Stimulated activated CD4-positive, alpha-beta T cell treated with anti-CD3 and anti-CD28 coated beads, Interleukin-12 subunit alpha, Interleukin-12 subunit beta, amount 100 ng/mL, for 48 hours (primary cell): ENCODE results near the gene MYCT1.
"Not testable (repeated sequence)": the region's sequence is repeated elsewhere in the genome, so short reads cannot be mapped to it uniquely, and the experiment has no call there.

Experiments
- DNase-seq, 3 donors: peaks; one replicate each; pipeline ENCODE4 v3.0.0-alpha.2; 2020; ENCODE audit warnings: low read depth in 2 of 3, low spot score in 1 of 3

Gene MYCT1, protein sequence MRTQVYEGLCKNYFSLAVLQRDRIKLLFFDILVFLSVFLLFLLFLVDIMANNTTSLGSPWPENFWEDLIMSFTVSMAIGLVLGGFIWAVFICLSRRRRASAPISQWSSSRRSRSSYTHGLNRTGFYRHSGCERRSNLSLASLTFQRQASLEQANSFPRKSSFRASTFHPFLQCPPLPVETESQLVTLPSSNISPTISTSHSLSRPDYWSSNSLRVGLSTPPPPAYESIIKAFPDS

DNA sequence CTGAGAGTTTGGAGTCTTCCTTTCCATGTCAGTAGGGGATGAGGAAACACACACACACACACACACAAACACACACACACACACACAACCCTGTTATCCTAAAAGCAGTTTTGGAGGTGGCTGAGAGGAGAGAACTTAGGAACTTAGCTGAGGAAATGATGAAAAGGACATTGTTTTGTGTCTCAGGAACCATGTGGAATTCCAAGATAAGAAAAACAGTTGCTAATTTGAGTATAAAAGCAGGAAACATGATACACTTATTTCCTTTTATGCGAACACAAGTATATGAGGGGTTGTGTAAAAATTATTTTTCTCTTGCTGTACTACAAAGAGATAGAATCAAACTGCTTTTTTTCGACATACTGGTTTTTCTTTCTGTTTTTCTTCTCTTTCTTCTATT lies at the start of gene MYCT1:
MYCT1 (plus strand) TSS at position 264 of the 400 bp plus-strand sequence; CDS start at position 270, 6 bp downstream.
- DNase-seq = no peak

DNA sequence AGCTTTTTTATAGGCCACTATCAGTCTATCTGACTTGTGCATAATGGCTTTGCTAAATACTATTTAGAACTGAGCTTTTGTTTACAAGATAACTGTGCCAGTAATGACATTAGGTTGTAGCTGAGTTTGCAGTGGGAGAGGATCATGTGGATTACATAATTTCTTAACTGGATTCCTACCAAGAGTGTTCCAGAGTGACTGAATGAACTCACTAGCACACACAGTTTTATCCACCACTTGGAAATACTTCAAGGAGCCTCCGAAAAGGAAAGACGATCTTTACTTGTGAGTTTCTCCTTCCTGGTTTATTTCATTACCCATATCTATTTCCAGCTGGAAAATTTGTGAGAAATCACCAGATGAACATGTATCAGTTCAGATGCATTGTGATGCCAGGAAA lies 49.6 kb upstream of the MYCT1 start:
- no peak for DNase-seq

DNA sequence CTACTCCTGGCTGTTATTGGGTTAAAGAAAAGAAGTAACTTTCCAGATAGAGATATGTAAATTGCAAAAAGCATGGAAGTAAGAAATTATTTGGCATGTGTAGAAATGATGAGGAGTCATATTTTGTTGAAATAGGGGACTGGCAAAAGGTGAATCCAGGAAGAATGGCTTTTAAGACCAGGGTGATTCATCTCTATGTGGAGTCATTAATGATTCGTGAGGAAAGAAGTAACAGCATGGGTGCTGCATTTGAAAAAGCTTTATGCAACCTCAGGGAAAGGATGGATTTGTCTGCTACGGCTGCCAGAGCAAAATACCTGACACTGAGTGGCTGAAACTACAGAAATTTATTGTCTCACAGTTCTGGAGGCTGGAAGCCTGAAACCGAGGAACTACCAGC lies 45.7 kb upstream of the MYCT1 start:
- DNase-seq = no peak

DNA sequence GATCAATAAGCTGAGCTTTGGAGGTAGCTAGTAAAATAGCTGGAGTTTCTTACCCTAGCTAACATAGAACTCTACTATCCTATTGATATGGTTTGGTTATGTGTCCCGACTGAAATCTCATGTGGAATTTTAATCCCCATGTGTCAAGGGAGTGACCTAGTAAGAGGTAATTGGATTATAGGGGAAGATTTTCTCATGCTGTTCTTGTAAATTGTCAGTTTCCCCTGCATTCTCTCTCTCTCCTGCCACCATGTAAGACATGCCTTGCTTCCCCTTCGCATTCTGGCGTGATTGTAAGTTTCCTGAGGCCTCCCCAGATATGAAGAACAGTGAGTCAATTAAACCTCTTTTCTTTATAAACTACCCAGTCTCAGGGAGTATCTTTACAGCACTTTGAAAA lies 35.9 kb upstream of the MYCT1 start:
- no peak for DNase-seq

DNA sequence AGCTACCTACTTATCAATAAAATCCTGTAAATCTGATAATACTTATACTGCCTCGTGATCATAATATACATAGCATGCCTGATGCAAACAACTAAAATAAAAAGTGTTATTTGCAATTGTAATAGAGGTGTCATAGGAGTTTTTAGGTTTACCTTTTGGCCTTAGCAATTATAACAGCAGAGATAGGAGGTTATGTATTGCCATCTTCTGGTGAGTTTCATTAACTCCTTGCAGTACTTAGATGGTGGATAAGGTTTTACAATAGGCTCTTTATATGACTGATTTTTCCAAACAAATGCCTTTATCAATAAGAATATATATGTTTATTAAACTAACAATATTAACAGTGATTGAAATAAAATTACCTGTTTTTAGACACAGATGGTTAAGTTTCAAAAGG lies 27.8 kb upstream of the MYCT1 start:
- no peak for DNase-seq

DNA sequence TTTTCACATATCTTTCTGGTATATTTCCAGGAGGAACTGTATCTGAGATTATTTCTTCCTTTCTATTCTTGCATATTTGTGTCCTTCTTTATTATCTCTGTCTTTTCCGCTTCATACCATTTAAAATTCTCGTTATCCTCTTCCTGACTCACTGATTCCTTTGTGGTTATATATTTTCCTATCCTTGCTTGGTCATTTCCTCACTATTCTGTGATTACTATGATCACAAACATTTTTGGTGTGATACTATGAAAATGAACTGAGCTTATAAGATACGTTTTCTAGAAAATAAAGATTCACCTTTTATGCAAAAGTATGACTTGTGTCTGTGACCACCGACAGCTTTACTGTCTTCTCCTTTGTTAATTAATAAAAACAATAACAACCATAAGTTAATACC lies 26.5 kb upstream of the MYCT1 start:
- DNase-seq = no peak

DNA sequence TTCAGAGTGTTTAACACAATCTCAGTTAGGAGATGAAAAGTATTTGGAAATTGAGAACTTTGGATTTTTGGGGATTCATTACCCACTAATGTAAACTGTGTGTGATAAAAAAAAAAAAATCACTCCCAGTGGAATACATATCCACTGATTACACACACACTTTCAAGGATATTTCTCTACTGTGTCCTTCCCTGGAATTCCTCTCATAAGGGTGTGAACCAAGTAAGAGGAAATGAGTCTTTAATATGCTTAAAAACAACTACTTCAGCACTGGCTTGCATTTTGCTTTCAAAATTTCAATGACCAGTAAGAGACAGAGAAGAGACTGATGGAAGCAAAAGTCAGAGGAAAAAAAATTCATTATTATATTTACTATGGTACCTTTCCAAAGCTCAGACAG lies 24.5 kb upstream of the MYCT1 start:
- DNase-seq = no peak

DNA sequence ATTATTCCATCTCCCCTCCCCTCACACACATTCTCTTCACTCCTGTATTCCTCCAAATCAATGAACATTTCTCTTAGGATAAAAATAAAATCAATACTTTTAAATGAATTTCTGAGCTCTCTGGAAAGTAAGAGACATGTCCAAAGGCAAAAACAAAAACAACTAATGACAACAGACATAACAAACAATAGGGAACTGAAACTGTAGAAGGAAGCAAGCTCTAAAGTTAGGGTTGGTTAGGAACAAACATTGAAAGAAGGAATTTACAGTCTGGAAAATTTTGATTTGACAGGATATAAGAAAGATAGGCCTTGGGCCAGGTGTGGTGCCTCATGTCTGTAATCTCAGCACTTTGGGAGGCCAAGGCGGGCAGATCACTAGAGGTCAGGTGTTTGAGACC lies 17.5 kb upstream of the MYCT1 start:
- no peak for DNase-seq

DNA sequence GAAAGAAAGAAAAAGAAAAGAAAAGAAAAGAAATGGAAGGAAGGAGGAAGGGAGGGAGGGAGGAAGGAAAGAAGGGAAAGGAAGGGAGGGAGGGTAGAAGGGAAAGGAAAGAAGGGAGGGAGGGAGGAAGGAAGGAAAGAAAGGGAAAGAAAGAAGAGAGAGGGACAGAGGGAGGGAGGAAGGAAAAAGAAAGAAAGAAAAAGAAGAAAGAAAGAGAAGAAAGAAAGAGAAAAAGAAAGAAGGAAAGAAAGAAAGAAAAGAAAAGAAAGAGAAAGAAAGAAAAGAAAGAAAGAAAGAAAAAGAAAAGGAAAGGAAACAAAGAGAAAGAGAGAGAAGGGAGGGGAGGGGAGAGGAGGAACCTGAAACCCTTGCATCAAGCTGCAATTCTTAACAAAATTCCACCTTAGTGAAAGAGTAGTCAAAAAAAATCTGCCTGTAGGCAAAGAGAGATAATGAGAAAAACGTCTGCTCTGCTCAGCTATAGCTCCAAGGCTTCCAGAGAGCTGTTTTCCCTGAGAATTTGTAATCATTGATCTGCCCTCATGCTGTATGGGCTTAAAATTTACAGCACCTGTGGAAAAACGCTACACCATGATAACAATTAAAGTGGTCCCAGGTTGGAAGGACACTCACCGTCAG lies 16.7 kb upstream of the MYCT1 start:
- no peak for DNase-seq

DNA sequence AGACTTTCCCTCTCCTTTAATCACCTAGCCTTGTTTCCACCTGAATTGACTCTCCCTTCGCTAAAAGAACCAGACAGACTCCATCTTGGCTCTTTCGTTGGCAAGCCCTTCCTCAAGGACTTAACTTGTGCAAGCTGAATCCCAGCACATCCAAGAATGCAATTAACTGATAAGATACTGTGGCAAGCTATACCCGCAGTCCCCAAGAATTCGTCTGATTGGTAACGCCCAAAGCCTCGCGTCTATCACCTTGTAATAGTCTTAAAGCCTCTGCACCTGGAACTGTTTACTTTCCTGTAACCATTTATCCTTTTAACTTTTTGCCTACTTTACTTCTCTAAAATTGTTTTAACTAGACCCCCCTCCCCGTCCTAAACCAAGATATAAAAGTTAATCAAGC lies 15.6 kb upstream of the MYCT1 start:
- no peak for DNase-seq

DNA sequence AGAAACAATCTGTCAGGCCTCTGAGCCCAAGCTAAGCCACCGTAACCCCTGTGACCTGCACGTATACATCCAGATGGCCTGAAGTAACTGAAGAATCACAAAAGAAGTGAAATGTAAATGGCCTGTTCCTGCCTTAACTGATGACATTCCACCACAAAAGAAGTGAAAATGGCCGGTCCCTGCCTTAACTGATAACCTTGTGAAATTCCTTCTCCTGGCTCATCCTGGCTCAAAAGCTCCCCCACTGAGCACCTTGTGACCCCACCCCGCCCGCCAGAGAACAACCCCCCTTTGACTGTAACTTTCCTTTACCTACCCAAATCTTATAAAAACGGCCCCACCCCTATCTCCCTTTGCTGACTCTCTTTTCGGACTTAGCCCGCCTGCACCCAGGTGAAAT lies 14.8 kb upstream of the MYCT1 start:
- not testable (repeated sequence) for DNase-seq

DNA sequence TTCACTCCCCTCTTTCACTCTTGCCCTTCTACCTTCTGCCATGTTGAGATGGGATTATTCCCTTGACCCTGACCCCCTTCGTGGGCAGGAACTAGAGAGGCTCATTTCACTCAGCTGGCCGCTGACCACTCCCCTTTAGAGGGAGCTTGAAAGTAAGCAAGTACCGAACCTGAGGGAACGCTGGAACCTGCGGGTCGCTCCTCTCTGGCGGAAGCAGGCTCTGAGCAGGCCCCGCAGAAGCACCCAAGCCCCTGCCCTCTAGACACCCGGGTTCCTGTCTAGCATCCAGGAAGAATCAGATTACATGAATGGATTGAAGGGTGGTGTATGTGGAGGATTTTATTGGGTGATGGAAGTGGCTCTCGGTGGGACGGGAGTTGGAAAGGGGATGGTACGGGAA lies 11.9 kb upstream of the MYCT1 start:
- no peak for DNase-seq

DNA sequence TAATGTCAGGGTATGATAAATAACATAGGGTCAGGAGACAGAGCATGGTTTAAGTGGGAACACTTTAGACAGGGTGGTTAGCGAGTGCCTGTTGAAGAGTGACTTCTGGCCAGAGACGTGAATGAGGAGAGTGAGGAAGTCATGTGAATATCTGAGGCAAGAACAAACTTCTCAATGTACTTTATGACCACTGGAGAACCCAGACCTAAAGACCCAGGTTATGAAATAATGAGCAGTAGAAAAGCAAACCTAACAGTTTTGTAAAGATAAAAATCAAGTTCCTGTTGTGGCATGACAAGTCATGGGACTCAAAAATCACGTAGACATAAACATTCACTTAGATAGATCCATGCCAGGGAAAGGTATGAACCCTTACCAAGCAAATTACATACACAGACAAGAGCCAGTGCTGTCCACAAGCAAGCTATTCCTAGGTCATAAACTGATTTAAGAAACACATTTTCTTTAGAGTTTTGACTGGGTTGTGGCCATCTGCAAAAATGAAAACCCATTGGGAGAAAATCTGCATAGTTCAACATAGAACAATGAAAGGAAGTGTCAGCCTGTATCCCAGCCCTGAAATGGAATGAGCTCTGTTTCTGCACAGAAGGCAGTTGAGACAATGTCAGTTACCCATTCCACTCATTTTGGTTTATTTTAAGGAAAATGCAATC lies 2.2 kb upstream of the MYCT1 start:
- no peak for DNase-seq

DNA sequence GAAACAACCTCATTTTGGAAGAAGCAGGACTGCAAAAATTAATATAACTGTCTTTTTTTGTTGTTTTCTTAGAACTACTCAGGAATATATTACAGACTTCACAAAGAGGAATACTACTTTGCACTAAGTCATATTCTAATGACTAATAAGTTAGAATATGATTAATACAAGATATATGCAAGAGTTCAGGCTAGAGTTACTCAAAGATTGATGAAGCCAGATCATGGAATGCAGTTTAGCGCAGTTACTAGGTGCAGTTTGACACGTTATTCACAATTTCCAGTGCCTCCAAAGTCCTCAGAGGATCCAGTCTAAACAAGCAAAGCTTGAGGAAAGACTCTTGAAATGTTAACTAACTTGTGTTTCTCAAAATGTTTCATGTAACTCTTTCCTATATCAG lies 1.2 kb upstream of the MYCT1 start:
- no peak for DNase-seq

DNA sequence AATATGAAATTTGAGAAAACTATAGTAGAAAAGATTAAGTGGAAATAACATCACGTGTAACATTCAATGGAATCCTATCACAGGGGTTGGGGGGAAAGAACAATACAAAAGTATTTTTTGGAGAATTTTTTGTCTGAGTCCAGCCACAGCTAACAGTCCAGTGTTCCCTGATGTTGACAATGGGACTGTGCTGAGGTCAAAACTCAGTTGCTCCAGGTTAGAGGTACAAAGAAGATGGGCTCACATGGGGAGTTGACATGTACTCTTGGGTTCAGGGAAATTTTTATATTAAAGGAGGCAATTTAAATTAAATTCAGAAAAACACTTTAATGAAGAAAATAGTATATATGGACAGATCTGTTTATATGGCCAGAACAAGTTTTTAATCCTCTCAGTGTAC lies 995 bp downstream of the MYCT1 start:
- no peak for DNase-seq

DNA sequence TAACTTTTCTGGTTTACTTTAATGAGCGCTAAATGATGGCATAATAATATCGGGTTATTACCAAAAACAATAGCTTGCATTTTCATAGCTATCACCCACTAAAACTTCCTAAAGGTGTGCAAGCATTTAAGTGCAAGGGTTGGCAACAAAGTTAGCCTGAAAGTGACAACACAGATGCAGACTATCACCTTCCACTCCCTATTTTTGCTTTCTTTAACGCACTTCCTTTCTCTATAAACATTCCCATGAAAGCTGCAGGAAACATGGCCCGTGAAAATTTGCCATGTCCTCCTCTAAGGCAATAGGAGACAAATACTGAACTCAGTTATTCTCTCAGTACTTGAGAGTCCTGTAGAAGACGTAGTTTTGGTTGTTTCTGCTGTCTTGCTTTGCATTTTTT lies 2.7 kb downstream of the MYCT1 start:
- DNase-seq = no peak

DNA sequence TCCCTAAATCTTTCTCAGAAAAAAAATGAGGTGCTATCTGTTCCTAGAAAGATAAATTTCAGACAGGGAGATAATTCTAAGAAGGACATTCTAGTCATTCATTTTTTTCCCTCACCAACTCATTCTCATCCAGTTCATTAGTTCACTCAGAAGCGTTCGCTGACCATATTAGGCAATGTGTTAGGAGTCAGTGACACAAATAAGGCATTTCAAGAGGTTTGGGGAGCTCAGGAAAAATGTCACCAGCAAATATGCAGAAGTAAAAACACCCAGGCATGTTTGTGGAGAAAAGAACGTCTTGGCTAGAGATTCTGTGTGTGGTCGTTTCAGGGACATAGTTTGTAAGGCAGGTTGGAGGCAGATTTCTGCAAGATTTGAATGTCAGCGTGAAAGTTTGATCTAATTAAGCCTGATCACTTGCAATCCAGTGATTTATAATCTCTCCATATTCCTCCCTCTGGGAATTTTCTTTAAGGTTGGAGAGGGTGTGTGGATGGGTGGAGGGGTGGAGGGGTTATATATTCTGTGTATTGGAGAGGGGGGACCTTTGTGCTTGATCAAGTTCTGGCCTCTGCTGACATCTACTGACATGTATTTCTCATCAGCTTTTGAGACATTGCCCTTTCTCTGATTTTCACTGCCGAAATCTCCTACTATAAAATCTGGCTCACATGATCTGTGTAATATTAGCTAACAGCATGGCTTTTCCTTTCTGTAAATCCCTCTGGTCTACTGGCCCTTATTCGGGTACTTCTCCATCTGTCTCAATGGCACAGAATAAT lies 3.6 kb downstream of the MYCT1 start:
- DNase-seq = no peak

DNA sequence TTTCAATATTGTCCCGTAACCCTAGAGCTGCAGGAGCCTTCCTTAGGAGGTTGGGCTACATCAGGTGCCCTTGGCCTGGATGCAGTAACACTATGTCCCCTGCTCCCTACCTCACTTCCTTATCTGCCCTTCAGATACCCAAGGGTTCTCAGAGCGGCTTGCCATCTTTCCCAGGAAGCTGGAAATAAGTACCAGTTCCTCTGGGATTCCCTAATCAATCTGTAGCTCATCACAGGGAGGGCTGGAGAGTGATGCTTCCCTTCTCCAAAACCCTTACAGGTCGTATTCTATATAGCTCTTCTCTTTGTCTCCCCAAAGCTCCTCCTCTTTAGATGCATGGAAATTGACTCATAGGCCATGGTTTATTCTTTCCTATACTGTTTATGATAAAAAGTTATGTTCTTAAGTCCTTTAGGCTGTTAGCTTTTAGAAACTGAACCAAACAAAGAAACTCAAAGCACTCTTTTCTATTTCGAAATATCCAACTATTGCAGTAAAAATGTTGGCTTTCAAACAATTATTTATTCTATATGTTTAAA lies 4.2 kb downstream of the MYCT1 start:
- DNase-seq = no peak

DNA sequence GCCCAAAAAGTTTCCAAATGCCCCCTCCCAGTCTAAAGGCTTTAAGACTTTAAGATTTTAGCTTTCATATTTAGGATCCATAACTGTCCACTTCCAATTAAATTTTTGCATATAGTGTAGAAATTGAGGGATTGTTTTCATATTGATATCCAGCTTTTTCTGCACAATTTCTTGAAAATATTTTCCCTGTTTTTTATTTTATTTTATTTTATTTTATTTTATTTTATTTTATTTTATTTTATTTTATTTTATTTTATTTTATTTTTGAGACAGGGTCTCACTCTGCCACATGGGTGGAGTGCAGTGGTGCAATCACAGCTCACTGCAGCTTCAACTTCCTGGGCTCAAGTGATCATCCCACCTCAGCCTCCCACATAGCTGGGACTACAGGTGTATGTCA lies 6.1 kb downstream of the MYCT1 start:
- DNase-seq = not testable (repeated sequence)

DNA sequence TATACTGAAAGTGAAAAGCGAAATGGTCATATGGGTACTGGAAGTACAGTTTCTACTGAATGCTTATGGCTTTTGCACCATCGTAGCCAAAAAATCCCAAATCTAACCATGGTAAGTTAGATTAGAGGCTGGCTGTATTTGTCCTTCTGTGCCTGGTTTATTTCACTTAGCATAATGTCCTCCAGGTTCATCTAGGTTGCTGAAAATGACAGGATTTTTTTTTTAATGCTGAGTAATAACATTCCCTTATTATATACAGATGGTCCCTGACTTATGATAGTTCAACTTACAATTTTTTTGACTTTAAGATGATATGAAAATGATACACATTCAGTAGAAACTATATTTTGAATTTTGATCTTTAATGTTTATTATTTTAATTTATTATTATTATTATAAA lies 7.6 kb downstream of the MYCT1 start:
- no peak for DNase-seq

DNA sequence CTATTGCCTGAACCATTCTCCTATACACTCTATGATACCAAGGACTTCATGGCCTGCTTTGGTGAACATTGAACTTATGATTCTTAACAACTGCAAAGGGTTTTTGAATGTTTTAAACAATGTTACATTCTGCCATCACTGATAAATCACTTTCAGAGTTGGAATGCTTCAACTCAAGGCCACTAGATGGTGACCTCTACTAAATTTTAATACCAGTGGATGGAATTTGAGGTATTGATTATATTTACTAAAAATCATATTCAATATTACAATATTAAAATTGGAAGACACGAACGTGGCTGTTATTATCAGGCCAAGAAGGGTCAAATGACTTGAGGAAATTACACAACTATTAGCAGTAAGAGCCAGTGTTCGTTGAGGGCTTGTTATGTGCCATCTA lies 18.6 kb downstream of the MYCT1 start:
- no peak for DNase-seq

DNA sequence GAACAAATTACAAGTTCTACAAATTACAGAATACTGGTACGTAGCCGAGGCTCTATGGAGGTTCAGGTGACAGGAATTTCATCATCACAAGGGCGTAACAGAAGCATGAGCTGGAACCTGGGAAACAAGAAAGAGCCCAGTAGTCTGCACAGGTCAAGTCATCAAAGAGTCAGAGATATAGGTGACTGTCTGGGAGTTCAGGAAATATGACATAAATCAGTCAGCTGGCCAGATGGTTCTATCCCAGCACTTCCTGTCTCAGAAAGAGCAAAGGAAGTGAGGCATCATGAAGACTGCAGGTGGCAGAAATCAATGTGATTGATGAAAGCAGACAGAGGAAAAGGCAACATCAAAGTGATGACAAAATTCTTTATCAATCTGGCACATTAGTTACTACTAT lies 23.3 kb downstream of the MYCT1 start:
- no peak for DNase-seq
